Measurements from ENCODE around the gene LRRTM4. TPM values are rescaled to one million over a fixed set of nuclear protein-coding genes. Genes with fewer than 3 reads are reported as not detected.

Gene LRRTM4
- total RNA-seq, 4 donors from 2014 or later, result 0.51 TPM; not detected in 3

- 59% methylated on average over 3 of the region's 3 CpGs for WGBS, 2 donors
- no peak for TF ChIP-seq POLR2A (IDR thresholded peaks at IDR 0.05)
- TF ChIP-seq, protein P1, sequence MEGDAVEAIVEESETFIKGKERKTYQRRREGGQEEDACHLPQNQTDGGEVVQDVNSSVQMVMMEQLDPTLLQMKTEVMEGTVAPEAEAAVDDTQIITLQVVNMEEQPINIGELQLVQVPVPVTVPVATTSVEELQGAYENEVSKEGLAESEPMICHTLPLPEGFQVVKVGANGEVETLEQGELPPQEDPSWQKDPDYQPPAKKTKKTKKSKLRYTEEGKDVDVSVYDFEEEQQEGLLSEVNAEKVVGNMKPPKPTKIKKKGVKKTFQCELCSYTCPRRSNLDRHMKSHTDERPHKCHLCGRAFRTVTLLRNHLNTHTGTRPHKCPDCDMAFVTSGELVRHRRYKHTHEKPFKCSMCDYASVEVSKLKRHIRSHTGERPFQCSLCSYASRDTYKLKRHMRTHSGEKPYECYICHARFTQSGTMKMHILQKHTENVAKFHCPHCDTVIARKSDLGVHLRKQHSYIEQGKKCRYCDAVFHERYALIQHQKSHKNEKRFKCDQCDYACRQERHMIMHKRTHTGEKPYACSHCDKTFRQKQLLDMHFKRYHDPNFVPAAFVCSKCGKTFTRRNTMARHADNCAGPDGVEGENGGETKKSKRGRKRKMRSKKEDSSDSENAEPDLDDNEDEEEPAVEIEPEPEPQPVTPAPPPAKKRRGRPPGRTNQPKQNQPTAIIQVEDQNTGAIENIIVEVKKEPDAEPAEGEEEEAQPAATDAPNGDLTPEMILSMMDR (IDR thresholded peaks at IDR 0.05), result no peak
- no peak overlapping the region for H3K4me3 ChIP-seq (ENCODE audit: low read depth, poor library complexity, severe bottlenecking)
- intact Hi-C loops (cut with DNase I; ENCODE audit: low total_unique reads), result no loop called here
- peak in 1 of 2 donors; percentile 14 for DNase-seq (ENCODE audit: low spot score in 2 of 2)
Measured at GRCh38 chr2:76953733-76954347, 568.3 kb downstream of the LRRTM4 start.

DNA sequence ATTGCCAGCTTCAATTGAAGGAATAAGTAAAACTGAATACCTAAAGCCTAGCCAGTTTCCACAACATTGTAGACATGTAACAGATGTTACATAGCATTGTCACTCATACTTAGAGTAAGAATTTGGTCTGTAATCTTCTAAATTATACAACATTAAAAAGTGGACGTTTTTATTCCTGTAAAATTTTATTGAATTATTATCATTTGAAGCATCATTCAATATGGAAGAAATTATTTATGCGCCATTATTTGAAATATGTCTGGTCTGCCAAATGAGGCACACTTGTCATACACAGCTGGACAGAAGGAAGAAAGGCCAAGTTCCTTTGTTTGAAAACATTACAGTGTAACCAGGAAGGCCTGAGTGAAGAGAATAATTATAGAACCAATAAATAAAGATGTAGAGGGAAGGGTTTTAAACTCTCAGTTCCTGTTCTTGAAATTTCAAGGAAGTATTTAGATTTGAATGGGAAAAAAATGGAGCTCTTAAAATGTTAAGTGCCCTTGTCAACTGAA, 575.5 kb downstream of the LRRTM4 start:
- no peak for TF ChIP-seq POLR2A (IDR thresholded peaks at IDR 0.05)
- TF ChIP-seq, protein P1 (IDR thresholded peaks at IDR 0.05), result no peak
- 50 to 55% methylated on average over 2 of the region's 2 CpGs for WGBS, 2 donors
- H3K4me3 ChIP-seq (ENCODE audit: low read depth, poor library complexity, severe bottlenecking), result no peak overlapping the region
- intact Hi-C loops (cut with DNase I; ENCODE audit: low total_unique reads), result no loop called here
- no peak for DNase-seq (ENCODE audit: low spot score in 2 of 2)

DNA sequence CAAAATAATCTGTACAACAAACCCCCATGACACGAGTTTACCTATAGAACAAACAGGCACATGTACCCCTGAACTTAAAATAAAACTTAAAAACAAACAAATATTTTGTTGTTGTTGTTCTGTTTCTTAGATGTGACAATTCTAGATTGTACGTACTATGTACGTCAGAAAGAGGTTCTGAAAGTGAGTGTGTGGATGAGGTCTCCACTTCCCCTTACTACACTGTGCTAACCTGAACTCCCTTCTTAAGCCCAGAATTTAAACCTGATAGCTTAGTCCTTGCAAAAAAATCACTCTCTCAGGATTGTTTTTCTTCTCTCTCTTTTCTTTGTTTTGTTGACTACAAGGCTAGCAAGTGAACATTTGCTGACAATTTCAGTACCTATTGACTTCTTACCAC, 581.6 kb downstream of the LRRTM4 start:
- no peak overlapping the region for H3K4me3 ChIP-seq (ENCODE audit: low read depth, poor library complexity, severe bottlenecking)
- intact Hi-C loops (cut with DNase I; ENCODE audit: low total_unique reads), result no loop called here
- DNase-seq (ENCODE audit: low spot score in 2 of 2), result no peak
- 65 to 74% methylated on average over 3 of the region's 3 CpGs for WGBS, 2 donors
- no peak for TF ChIP-seq POLR2A (IDR thresholded peaks at IDR 0.05)
- TF ChIP-seq, protein P1 (IDR thresholded peaks at IDR 0.05), result no peak

DNA sequence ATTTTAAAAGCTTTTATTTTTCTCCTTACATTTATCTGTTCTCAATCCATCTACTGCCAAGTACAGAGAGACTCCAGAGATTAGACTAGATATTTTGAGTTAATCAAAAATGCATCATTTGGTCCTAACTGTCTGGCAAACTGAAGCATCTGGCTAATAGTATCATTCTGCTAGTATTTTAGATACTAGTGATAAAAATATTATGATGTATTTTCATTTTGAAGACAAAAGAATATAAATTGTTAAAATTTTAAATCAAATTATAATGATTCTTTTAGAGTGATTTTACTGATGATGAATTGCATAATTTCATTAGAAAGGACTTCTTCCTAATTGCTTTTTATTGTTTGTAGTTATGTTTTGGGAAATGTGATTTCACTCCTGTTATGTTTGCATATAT, 584.0 kb downstream of the LRRTM4 start:
- DNase-seq (ENCODE audit: low spot score in 2 of 2), result no peak
- intact Hi-C loops (cut with DNase I; ENCODE audit: low total_unique reads), result no loop called here
- no peak overlapping the region for H3K4me3 ChIP-seq (ENCODE audit: low read depth, poor library complexity, severe bottlenecking)
- TF ChIP-seq, protein P1 (IDR thresholded peaks at IDR 0.05), result no peak
- TF ChIP-seq POLR2A (IDR thresholded peaks at IDR 0.05), result no peak

- TF ChIP-seq POLR2A (IDR thresholded peaks at IDR 0.05), result no peak
- TF ChIP-seq, protein P1 (IDR thresholded peaks at IDR 0.05), result no peak
- DNase-seq (ENCODE audit: low spot score in 2 of 2), result no peak
- H3K4me3 ChIP-seq (ENCODE audit: low read depth, poor library complexity, severe bottlenecking), result no peak overlapping the region
- WGBS, 2 donors, result 82 to 83% methylated on average over 2 of the region's 2 CpGs
- intact Hi-C loops (cut with DNase I; ENCODE audit: low total_unique reads), result no loop called here
Measured at GRCh38 chr2:76932550-76932949, 589.6 kb downstream of the LRRTM4 start.

Data from lower leg skin (tissue), 4 donors.